ENCODE data around the gene TASOR2.

- TF ChIP-seq POLR2A (IDR thresholded peaks at IDR 0.05) (no peak), CTCF (IDR thresholded peaks at IDR 0.05) (no peak)
Measured at GRCh38 chr10:5732141-5732540, 47.5 kb downstream of the TASOR2 start.

Data from lower leg skin (tissue), 3 donors.